GM21367 (cell line): ENCODE measurements around the gene DENND10.
A peak's percentile ranks its signal among the peaks of the same experiment; 100 is the strongest.
"Not testable (repeated sequence)": the region's sequence is repeated elsewhere in the genome, so short reads cannot be mapped to it uniquely, and the experiment has no call there.

Experiments
- ATAC-seq: cut with Tn5 transposase; IDR thresholded peaks from one replicate; pipeline ENCODE4 v1.9.1; 2021; ENCODE audit not compliant: unreplicated experiment

The DENND10 gene

GRCh38 chr10:119131512-119132240 is 27.8 kb downstream of the DENND10 start:
- ATAC-seq = peak; percentile 63

- no peak for ATAC-seq
Observed at GRCh38 chr10:119132521-119133345, 28.8 kb downstream of the DENND10 start.

- no peak for ATAC-seq
Observed at GRCh38 chr10:119133949-119134348, 30.0 kb downstream of the DENND10 start.

- ATAC-seq = no peak
Observed at GRCh38 chr10:119135513-119135881, 31.6 kb downstream of the DENND10 start.

- no peak for ATAC-seq
Observed at GRCh38 chr10:119136084-119136483, 32.2 kb downstream of the DENND10 start.

- ATAC-seq = not testable (repeated sequence)
Observed at GRCh38 chr10:119137878-119138277, 34.0 kb downstream of the DENND10 start.

- ATAC-seq = no peak
Observed at GRCh38 chr10:119138346-119139306, 34.7 kb downstream of the DENND10 start.

- ATAC-seq = no peak
Observed at GRCh38 chr10:119139464-119140067, 35.7 kb downstream of the DENND10 start.

- no peak for ATAC-seq
Observed at GRCh38 chr10:119140603-119141245, 36.8 kb downstream of the DENND10 start.

- ATAC-seq = no peak
Observed at GRCh38 chr10:119143657-119144056, 39.7 kb downstream of the DENND10 start.

- no peak for ATAC-seq
Observed at GRCh38 chr10:119149157-119149556, 45.2 kb downstream of the DENND10 start.

GRCh38 chr10:119149729-119150128 is 45.8 kb downstream of the DENND10 start:
- ATAC-seq = no peak

- ATAC-seq = not testable (repeated sequence)
Observed at GRCh38 chr10:119151601-119152000, 47.7 kb downstream of the DENND10 start.

- no peak for ATAC-seq
Observed at GRCh38 chr10:119153041-119153440, 49.1 kb downstream of the DENND10 start.

GRCh38 chr10:119153661-119154060 is 49.7 kb downstream of the DENND10 start:
- ATAC-seq = no peak

GRCh38 chr10:119159332-119159731 is 55.4 kb downstream of the DENND10 start:
- no peak for ATAC-seq

GRCh38 chr10:119161680-119162451 is 58.0 kb downstream of the DENND10 start:
- ATAC-seq = no peak

- no peak for ATAC-seq
Observed at GRCh38 chr10:119162452-119163092, 58.7 kb downstream of the DENND10 start.
